8988T (cell line): ENCODE data around the gene ZBTB7B.
"Not testable (repeated sequence)": the region's sequence is repeated elsewhere in the genome, so short reads cannot be mapped to it uniquely, and the experiment has no call there.

Source experiments
- DNase-seq: peaks from one replicate; pipeline ENCODE4 v3.0.0; 2011

ZBTB7B gene

DNA sequence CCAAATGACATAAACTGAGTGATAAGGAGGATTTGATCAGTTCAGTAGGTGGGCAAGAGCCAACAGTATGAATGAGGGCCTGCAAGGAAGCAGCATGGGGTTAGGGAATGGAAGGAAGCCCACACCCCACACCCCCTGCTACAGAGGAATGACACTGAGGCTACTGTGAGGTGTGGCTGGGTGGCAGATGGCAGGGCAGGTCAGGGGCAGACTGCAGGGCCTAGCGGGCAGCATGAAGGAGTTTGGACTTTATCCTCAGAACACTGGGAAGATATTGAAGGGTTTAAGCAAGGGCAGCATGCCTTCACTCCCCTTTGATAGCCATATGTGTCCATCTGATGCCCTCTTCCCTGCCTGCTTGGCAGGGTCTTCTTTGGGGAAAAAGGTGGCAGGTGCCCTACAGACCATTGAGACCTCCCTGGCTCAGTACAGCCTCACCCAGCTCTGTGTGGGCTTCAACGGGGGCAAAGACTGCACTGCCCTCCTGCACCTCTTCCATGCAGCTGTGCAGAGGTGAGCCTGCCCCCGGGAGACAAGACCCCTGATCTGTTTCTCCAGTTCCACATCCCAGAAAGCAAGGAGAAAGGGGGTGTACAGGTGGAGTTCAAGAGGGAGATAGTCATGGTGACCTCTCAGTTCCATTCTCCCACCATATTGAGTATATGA, 13.3 kb upstream of the ZBTB7B start:
- DNase-seq = no peak

DNA sequence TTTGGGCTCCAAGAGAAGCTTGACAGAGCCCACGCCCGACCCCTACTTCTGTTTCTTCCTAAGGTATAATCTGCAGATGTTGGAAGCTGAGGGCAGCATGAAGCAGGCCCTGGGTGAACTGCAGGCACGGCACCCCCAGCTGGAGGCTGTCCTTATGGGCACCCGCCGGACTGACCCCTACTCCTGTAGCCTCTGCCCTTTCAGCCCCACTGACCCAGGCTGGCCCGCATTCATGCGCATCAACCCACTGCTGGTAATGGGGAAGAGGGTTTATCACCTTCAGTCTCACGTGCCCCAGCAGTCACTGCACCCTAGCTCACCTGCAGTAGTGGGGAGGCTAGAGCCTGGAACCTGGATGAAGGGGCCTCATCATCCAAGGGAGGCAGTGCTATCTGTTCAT, 12.3 kb upstream of the ZBTB7B start:
- no peak for DNase-seq

DNA sequence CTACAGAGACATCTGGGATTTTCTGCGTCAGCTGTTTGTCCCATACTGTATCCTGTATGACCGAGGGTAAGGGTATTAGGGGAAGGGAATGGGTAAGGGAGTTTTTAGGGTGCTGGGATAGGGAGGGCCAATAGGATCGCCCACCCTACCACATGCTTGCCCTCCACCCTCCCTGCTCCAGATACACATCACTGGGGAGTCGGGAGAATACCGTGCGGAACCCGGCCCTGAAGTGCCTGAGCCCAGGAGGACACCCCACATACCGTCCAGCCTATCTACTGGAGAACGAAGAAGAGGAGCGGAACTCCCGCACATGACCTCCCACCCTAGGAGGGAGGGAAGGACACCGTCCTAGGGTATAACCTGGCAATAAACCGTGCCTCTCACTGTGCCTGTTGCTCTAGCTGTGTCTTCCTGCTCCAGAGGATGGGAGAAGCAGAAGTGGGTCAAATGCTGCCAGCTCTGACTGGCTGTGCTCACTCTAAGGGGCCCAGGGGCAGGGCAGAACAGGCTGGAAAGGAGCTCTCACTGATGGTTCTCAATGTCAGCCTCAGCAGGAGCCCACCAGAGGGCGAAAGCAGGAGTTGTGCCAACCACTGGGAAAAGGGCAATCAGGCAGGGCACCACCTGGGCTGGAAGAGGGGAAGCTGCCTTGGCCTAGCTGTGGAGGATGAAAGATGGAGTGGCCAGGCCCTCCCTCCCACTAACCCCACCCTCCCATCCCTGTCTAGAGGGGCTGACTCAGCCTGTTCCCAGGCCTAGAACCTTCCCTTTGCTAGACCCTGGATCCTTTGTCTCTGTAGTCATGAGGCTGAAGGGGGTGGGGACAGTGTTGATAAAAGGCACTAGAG, 9.7 kb upstream of the ZBTB7B start:
- DNase-seq = no peak

DNA sequence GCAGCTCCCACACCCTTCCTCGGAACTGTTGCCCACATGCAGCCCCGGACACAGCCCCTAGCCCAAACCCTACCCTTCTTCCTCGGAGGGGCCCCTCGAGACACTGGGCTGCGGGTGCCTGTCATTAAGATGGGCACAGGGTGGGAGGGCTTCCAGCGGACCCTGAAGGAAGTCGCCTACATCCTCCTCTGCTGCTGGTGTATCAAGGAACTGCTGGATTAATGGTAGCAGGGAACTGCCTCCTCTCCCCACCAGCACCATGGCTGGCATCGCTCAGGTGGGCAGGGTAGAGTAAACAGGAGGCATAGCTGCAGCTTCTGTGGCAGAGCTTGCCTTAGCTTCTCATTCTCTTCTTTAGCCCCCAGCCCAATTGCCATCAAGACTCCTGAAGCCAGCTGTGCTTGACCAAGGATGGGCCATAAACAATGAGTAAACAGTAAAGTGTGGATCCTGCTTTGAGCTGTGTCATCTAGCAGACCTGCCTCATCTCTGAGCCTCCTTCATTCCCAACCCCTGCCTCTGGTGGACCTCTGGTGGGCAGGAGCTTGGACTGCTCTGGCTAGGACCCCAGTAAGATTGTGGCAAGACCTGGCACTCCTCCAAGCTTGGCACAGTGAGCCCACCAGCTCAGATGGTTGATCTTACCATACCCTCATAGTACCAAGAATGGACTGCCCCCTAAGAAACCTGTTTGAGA, 8.9 kb upstream of the ZBTB7B start, which contains the start of gene LENEP:
TSS of gene LENEP (plus strand) at position 15 of the 697 bp plus-strand sequence. CDS start at position 37, 22 bp downstream.
- no peak for DNase-seq

DNA sequence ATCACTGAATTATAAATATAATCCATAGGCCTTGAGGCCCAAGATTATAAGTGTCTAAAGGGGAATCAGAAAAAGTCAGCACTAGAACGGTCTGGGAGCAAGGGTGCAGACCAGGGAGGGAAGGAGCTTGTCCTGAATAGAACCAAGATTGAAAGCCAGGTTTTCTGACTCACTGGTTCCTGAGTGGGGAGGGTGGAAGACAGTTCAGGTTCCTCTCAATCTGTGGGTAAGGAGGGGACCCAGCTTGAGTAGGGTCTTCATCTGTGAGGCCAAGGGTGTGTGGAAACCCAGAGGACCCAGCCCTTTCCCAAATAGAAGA, 8.4 kb upstream of the ZBTB7B start:
- DNase-seq = no peak

DNA sequence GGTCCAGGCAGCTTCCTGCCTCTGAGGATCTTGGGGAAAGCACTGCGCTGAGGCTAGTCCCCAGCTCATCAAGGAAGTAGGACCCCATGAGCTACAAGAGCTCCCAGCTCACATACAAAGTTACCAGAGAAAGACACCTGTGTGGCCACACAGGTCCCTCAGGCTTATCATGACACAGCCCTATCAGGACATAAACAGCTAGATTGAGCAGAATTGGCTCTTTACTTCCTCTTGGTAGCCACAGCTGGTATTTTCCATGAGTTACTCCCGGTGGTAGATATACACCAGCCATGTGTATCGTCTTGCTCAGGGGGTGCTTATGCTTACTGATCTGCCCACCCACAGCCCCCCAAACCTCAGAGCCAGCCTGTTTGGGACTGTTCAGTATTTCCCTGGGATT, 8.0 kb upstream of the ZBTB7B start:
- no peak for DNase-seq

DNA sequence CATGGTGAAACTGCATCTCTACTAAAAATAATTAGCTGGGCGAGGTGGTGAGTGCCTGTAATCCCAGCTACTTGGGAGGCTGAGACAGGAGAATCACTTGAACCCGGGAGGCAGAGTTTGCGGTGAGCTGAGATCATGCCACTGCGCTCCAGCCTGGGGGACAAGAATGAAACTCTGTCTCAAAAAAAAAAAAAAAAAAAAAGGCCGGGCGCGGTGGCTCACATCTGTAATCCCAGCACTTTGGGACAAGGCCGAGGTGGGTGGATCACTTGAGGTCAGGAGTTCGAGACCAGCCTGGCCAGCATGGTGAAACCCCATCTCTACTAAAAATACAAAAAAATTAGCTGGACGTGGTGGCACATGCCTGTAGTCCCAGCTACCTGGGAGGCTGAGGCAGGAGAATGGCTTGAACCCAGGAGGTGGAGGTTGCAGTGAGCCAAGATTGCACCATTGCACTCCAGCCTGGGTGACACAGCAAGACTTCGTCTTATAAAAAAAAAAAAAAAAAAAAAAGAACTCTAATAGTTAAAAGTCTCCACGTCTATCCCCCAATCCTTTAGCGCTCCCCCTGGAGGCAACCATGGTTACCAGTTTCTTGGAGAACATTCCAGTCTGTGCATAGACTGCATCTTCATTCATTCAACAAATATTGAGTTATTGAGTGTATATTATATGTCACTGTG, 7.2 kb upstream of the ZBTB7B start:
- DNase-seq = not testable (repeated sequence)

DNA sequence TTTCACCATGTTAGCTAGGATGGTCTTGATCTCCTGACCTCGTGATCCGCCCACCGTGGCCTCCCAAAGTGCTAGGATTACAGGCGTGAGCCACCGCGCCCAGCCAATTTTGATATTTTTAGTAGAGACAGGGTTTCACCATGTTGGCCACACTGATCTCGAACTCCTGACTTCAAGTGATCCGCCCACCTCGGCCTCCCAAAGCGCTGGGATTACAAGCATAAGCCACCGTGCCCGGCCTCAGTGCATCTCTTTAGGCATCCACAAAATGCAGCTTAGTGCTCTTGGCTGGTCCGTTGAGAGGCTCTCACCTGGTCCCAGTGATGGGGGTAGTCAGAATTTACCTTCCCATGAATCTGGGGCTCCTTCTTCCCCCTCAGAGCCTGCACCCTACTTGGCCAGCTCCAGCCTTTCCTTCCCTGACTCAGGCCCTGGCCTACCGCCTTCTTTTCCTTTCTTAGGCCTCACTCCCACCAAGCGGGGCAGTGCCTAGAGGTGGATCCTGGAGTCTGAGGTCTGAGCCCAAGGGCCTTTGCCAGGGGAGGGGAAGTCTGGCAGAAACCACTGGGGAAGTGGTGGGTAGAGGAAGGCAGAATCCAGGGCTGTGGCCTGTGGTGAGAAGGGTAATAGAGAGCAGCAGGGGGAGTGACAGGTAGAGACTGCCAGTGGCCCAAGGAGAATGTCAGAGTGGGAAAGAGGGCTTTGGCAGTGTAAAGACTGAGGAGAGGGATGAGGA, 5.5 kb upstream of the ZBTB7B start:
- DNase-seq = no peak

DNA sequence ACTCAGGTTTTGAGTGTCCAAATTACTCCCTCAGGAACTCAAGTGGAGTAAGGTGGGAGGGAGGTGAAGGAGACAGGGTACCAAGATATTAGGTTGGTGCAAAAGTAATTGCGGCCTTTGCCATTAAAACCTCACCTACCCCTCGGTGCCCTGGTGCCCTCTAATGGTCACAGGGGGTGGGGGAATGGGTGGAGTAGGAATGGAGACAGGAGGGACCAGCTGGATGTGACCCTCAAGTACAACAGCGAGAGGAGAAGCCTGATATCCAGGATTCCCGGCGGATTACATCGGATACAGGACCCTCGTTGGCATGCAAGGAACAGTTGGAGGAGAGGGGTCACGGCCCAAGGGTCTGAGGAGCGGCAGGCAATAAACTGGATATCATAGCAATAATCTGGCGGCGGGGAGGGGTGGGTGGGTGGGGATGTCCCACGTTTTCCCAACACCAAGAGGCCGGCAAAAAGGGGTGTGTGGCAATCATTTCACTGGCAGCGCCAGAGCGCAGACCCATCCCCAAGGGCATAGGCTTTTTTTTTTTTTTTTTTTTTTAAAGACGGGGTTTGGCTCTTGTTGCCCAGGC, 4.3 kb upstream of the ZBTB7B start:
- no peak for DNase-seq

DNA sequence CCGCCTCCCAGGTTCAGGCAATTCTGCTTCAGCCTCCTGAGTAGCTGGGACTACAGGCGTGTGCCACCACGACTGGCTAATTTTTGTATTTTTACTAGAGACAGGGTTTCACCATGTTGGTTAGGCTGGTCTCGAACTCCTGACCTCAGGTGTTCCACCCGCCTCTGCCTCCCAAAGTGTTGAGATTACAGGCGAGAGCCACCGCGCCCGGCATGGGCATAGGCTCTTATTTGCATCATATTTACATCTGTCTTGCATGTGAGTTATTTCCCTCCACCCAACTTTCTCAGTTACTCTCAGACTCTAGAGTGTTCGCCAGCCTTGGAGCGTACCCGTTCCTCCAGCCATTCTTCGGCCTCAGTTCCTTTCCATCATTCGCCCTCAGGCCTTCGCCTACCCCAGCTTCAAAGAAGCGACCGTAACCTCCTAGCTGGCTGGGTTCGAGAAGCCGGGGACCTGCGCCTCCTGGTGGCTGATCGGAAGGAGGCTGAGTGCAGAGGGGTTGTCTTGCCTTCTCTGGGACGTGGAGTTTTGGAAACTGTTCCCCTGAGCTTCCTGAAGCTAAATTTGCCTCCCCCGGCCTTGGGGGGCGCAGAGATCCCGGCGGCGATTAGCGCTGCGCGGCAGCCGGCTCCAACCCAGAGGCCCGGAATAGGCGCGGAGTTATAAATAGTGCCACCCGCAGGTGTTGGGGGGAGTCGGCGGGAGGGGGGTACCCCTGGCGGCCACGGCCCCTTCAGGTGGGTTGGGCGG, 3.6 kb upstream of the ZBTB7B start:
- DNase-seq = peak; percentile 90

DNA sequence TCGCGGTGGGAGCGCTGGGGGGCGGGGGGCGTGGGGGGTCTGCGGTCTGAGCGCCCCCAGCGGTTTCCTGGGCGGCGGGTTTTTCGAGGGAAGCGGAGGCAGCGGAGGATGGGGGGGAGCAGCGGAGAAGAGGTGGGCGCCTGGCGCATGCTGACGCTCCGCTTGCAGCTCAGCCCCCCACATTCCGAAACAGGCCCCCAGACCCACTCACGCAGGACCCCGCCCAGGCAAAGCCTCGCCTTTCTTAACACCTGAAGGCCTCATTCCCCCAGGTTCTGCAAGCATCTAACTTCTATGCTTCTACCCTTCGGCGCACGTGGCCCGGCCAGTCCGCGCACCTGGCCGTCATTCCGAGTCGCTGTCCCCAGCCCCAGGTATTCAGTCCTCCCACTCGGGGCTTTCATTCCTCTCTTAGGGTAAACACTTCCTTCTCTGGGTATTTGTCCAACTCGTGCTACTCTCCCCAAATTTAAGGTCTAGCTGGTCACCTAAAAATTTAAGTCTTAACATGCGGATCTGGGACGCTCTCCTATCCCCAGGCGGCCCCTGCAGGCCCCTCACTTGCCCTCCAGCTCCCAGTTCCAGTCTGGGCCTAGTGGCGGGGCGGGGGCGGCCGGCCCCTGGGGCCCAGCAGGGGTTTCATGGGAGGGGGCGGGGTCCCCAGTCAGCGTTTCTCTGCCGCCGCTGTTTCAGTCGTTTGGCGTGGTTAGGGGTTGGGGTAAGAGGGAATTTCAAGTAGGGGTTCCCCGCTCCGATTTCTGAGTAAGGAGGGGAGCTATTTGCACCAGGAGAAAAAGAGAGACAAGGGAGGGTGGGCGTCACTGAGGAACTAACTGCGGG, 2.8 kb upstream of the ZBTB7B start:
- DNase-seq = no peak

DNA sequence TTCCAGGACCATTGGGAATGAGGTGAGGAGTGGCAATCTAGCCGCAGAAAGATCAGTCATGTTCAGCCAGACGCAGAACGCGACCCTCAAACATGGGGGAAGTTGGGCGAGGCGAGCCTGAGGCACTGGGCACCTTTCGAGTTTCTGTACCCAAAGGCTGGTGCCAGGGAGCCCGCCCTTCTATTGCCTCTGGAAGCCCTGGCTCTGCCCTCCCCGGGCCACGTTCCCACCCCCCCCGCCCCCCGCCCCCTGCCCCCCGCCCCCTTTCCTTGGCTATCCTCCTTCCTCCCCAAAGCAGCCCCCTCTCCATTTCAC, 2.2 kb upstream of the ZBTB7B start:
- no peak for DNase-seq

DNA sequence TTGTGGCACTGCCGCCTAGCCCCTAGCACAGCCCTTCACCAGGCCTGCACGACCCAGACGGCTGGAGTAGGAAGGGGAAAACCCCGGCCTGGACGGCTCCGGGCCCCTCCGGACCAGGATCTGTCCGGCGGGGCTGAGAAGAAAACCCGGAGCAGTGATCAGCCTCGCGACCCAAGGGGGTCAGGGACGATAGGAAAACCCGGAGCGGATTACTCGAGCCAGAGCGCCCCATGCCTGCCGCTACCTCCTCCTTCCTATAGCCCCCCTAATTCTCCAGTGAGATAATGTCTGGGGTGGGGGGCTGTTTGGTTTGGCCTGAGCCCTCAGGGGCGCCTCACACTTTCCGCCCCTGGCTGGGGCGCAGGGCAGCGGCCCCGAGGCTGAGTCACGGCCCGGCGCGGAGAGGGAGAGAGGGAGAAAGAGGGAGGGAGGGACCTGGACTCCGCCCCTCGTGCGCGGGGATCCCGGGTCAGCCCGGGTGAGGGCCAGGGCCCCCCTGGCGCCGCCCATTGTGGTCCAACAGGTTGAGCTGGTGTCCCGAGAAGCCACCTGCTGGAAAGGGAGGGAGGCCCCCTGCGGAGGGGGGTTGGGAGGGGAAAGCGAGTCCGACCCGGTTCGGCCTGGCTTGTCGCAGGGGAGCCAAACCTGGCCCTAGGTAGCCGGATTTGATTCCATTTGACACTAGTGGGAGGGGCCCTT, 1.7 kb upstream of the ZBTB7B start:
- DNase-seq = peak; percentile 88

DNA sequence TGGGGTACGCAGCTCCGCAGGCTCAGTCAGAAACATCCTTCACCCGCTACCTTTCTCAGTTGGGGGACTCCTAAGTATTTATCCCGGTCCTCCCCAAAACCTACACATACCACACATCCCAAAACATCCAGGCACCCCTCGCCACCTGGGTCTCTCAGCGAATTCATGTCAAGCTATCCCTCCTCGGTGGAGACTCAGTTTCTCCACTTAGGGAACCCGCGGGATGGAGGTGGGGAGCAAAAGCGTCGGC, 1.3 kb upstream of the ZBTB7B start:
- DNase-seq = no peak

DNA sequence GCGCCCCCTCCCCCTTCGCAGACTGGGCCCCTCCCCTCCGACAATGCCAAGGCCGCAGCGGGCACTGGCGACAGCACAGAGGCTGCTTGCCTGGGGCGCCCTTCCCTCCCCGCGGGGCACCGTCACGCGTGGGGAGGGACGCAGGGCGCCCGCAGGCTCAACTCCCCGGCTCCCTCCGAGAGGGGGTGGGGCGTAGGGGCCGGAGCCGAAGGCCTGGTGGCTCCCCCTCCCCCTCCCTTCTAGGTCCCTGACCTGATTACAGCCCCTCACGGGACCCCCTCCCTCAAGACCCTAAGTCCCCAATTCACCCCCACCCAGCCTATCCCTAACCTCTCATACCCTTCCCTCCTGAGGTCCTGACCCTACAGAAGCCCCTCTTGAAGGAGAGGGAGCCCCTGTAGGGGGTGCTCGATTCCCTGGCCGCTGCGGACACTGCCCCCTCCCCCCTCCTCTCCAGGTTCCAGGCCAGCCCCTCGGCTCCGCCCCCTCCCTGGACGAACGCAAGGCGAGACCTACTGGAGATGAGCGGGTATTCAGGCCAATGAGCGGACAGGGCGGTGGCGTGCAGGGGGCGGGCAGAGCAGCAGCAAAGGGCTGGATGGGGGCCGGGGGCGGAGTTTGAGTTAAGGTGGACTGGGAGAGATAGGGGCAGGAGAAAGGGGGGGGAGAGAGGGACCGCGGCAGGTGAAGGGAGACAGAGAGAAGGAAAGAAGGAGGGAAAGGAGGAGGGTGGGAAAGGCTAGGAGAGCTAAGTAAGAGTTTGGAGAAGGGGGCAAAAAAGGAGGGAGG, 733 bp upstream of the ZBTB7B start:
- DNase-seq = peak; percentile 95

DNA sequence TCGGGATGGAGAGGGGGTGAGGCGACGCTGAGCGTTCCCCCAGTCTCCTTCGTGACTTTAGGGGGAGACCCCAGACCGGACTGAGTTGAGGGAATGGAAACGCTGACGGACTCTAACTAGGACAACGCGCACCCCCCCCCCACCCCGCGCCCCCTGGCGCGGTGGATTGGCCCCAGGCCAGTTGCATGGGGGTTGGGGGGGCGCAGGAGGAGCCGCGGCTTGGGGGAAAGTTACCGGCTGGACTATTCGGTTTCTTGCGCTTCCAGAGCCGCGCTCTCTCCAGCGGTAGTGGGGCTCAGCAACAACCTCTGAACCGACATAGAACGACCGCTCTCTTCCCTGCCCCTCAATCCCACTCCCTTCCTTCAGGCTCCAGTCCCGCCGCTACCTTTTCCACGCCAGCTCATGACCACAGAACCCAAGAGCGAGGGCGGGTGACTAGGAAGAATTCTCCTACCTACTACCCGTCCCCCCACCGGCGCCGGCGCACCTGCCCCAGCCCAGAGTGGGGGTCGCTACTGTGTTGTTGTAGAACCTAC, 694 bp downstream of the ZBTB7B start:
- DNase-seq = no peak

DNA sequence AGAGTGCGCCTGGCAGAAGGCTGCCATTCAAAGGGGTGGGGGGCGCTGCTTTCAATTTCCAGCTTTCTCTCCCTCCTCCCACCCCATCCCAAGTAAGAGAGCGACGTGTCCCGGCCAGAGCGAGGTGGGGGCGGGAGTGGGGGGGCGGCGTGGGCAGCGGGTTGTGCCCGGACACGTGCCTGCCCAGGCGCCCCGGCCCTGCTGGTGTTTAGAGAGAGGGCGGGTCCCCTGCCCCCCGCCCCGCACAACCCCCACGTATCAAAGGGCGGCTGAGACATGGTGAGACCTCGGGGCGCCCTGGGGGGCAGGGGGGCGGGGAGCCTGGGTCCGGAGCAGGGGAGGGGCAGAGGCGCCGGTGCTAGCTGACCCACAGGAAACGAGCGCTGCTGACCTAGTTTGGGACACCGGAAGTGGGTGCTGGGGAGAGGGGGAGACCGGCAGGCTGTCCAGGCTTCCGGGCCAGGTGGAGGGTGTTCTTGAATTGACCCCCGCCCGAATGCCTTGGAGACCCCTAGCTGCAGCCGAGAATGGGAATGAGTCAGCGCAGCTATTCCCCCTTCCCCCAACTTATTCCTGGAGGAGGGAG, 1.3 kb downstream of the ZBTB7B start:
- no peak for DNase-seq

DNA sequence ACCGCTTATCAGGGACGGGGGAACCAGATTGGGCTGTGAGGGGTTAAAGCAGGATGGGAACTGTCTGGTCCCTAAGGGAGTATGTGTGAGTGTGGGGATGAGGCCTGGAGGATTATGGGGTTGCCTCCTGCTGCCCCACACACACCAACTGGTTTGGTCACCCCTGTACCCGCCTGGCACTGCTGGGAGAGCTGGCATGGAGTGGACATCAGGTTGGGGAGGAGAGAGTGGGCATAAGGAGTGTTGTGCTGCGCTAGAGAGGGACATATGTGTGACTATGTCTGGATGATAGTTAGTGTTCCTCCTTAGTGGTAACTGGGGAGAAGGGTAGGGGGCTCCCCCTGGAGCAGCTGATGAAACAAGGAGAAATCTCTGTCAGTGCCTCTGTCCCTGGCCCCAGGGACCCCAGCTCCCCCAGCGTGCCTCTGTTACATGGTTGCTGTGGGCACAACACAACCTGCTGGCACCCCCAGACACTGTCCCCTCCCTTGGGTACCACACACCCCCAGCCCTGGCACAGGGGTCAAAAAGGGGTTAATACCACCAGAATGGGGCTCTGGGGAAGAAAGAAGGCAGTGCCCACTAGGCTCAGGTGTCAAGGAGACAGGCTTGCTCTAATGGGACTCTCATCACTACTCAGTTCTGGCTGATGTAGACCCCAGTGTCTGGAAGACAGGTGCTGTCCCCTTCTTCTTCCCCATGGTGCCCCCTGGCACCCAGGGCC, 1.9 kb downstream of the ZBTB7B start:
- no peak for DNase-seq
